ENCODE results near the gene OGFR.

Gene OGFR

DNA sequence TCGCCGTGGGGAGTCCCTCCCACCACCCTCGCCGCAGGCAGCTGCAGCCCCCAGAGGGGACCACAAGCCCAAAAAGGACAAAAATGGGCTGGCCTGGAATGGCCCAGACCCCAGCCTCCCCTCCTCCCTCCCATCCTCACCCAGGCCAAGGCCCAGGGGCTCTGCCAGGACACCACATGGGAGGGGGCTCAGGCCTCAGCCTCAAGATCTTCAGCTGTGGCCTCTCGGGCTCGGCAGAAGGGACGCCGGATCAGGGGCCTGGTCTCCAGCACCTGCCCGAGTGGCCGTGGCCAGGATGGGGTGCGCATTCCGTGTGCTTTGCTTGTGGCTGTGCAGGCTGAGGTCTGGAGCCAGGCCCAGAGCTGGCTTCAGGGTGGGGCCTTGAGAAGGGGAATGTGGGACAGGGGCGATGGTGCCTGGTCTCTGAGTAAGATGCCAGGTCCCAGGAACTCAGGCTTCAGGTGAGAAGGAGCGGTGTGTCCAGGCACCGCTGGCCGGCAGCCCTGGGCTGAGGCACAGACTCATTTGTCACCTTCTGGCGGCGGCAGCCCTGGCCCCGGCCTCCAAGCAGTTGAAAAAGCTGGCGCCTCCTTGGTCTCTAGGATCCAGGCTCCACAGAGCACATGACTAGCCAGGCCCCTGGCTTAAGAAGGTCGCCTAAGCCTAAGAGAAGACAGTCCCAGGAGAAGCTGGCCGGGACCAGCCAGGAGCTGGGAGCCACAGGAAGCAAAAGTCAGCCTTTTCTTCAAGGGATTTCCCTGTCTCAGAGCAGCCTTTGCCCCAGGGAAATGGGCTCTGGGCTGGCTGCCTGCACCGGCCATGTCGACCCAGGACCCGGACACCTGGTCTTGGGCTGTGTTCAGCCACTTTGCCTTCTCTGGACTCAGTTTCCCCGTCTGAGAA, 43.5 kb upstream of the OGFR start:
- CTCF ChIA-PET, result no interaction called here
- POLR2A ChIA-PET, result no interaction called here
- no peak overlapping the region for H3K4me3 ChIP-seq (ENCODE audit: low read depth, low read length)

DNA sequence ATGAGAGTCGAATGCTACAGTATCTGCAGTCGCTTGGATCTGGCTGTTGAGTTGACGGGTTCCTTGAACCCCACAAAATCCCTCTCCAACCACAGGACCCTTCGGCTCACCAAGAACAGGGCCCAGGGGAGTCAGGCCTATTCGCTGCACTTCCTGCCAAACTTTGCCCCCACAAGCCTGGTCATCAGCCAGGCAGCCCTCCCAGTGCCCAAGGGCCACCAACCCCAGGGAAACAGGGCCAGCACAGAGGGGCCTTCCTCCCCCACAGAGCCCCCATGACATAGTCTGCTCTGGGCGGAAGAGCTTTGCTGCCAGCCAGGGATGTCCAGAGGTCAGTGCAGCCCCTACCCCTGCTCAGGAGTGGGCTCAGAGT, 42.9 kb upstream of the OGFR start:
- no peak overlapping the region for H3K4me3 ChIP-seq (ENCODE audit: low read depth, low read length)
- no peaks in the 10 kb centered on the region for H3K4me1 ChIP-seq (ENCODE audit: control insufficient read depth, insufficient read depth, low read length)
- no peaks in the 10 kb centered on the region for H3K9me3 ChIP-seq (ENCODE audit: control insufficient read depth, insufficient read depth, low read depth, low read length)
- TF ChIP-seq ZNF664 (tag by site-specific recombination; IDR thresholded peaks at IDR 0.05) (no peak), ZNF174 (tag by site-specific recombination; IDR thresholded peaks at IDR 0.05) (no peak), ZNF350 (tag by site-specific recombination; IDR thresholded peaks at IDR 0.05) (no peak), ZNF837 (tag by site-specific recombination; IDR thresholded peaks at IDR 0.05) (no peak), GLIS1 (tag by site-specific recombination; IDR thresholded peaks at IDR 0.05) (no peak), ZNF501 (tag by site-specific recombination; IDR thresholded peaks at IDR 0.05) (no peak), ZNF596 (tag by site-specific recombination; IDR thresholded peaks at IDR 0.05) (no peak), ZNF571 (tag by site-specific recombination; IDR thresholded peaks at IDR 0.05) (no peak), ZEB2 (tag by site-specific recombination; IDR thresholded peaks at IDR 0.05) (no peak), ZNF404 (tag by site-specific recombination; IDR thresholded peaks at IDR 0.05) (no peak)
- TF ChIP-seq, protein P1, sequence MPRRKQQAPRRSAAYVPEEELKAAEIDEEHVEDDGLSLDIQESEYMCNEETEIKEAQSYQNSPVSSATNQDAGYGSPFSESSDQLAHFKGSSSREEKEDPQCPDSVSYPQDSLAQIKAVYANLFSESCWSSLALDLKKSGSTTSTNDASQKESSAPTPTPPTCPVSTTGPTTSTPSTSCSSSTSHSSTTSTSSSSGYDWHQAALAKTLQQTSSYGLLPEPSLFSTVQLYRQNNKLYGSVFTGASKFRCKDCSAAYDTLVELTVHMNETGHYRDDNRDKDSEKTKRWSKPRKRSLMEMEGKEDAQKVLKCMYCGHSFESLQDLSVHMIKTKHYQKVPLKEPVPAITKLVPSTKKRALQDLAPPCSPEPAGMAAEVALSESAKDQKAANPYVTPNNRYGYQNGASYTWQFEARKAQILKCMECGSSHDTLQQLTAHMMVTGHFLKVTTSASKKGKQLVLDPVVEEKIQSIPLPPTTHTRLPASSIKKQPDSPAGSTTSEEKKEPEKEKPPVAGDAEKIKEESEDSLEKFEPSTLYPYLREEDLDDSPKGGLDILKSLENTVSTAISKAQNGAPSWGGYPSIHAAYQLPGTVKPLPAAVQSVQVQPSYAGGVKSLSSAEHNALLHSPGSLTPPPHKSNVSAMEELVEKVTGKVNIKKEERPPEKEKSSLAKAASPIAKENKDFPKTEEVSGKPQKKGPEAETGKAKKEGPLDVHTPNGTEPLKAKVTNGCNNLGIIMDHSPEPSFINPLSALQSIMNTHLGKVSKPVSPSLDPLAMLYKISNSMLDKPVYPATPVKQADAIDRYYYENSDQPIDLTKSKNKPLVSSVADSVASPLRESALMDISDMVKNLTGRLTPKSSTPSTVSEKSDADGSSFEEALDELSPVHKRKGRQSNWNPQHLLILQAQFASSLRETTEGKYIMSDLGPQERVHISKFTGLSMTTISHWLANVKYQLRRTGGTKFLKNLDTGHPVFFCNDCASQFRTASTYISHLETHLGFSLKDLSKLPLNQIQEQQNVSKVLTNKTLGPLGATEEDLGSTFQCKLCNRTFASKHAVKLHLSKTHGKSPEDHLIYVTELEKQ (tag by site-specific recombination; IDR thresholded peaks at IDR 0.05; ENCODE audit: borderline replicate concordance), result no peak
- TF ChIP-seq, protein P2, sequence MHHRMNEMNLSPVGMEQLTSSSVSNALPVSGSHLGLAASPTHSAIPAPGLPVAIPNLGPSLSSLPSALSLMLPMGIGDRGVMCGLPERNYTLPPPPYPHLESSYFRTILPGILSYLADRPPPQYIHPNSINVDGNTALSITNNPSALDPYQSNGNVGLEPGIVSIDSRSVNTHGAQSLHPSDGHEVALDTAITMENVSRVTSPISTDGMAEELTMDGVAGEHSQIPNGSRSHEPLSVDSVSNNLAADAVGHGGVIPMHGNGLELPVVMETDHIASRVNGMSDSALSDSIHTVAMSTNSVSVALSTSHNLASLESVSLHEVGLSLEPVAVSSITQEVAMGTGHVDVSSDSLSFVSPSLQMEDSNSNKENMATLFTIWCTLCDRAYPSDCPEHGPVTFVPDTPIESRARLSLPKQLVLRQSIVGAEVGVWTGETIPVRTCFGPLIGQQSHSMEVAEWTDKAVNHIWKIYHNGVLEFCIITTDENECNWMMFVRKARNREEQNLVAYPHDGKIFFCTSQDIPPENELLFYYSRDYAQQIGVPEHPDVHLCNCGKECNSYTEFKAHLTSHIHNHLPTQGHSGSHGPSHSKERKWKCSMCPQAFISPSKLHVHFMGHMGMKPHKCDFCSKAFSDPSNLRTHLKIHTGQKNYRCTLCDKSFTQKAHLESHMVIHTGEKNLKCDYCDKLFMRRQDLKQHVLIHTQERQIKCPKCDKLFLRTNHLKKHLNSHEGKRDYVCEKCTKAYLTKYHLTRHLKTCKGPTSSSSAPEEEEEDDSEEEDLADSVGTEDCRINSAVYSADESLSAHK (tag by site-specific recombination; IDR thresholded peaks at IDR 0.05), result no peak
- ChIA-PET POLR2A (no interaction called here), CTCF (no interaction called here)
- no peak overlapping the region for H3K27ac ChIP-seq (ENCODE audit: extremely low read depth, low read depth, low read length)
- H3K36me3 ChIP-seq (ENCODE audit: control insufficient read depth in 2 of 2, insufficient read depth in 1 of 2, low read length in 2 of 2), result no peaks in the 10 kb centered on the region

More for the DNA sequence above, 43.5 kb upstream of the OGFR start:
- Histone ChIP-seq H3K27ac (ENCODE audit: extremely low read depth, low read depth, low read length) (no peak overlapping the region), H3K4me1 (ENCODE audit: control insufficient read depth, insufficient read depth, low read length) (no peaks in the 10 kb centered on the region), H3K36me3 (ENCODE audit: control insufficient read depth in 2 of 2, insufficient read depth in 1 of 2, low read length in 2 of 2) (no peaks in the 10 kb centered on the region), H3K9me3 (ENCODE audit: control insufficient read depth, insufficient read depth, low read depth, low read length) (no peaks in the 10 kb centered on the region)
- no peak for TF ChIP-seq ZNF777 (tag by site-specific recombination; IDR thresholded peaks at IDR 0.05; ENCODE audit: borderline replicate concordance)
- no peak for TF ChIP-seq ZNF610 (tag by site-specific recombination; IDR thresholded peaks at IDR 0.05; ENCODE audit: borderline replicate concordance)
- TF ChIP-seq SP3 (tag by site-specific recombination; IDR thresholded peaks at IDR 0.05), result no peak
- TF ChIP-seq ZNF776 (tag by site-specific recombination; IDR thresholded peaks at IDR 0.05; ENCODE audit: borderline replicate concordance), result no peak
- TF ChIP-seq GFI1B (tag by site-specific recombination; IDR thresholded peaks at IDR 0.05), result no peak
